GM18502 (cell line): Measurements from ENCODE around the gene B4GALT2.

Source experiments
- ATAC-seq: cut with Tn5 transposase; IDR thresholded peaks from one replicate; pipeline ENCODE4 v1.9.1; 2021; ENCODE audit warnings: mild to moderate bottlenecking; ENCODE audit not compliant: unreplicated experiment, poor library complexity

The B4GALT2 gene

DNA sequence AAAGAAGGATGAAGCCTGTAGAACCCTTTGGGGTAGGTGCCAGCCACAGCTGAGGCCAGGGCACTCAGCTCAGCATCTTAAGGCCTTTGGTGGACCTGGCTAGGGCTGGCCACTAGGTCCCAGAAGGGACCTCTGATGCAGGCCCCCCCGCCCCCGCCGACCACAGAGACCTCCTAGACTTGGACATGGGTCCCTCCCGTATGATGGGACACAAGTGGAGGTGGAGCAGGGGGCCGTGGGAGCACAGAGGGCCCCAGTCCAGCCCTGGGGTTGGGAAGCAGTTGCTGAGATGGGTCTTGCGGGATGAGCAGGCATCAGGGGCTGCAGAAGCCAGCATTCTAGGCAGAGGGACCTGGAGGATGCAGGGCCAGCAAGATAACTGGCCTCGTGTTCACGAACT, 3.2 kb downstream of the B4GALT2 start:
- ATAC-seq, result no peak

DNA sequence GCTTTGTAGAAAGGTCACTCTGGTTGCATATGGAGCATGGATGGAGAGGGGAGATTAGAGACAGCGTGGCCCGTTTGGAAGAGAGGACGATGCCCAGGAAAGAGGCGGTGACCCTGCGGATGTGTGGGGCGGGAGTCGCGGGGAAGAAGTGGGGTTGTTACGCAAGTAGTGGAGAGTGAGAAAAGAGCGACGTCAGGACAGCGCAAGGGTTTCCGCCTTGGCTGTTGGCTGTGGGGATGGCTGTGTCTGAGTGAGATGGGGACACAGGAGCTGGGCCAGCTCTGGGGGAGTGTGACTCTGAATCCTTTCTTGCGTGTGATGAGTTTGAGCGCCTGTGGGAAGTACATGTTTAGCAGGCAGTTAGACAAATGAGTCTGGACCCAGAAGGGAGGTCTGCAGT, 3.8 kb downstream of the B4GALT2 start:
- no peak for ATAC-seq

DNA sequence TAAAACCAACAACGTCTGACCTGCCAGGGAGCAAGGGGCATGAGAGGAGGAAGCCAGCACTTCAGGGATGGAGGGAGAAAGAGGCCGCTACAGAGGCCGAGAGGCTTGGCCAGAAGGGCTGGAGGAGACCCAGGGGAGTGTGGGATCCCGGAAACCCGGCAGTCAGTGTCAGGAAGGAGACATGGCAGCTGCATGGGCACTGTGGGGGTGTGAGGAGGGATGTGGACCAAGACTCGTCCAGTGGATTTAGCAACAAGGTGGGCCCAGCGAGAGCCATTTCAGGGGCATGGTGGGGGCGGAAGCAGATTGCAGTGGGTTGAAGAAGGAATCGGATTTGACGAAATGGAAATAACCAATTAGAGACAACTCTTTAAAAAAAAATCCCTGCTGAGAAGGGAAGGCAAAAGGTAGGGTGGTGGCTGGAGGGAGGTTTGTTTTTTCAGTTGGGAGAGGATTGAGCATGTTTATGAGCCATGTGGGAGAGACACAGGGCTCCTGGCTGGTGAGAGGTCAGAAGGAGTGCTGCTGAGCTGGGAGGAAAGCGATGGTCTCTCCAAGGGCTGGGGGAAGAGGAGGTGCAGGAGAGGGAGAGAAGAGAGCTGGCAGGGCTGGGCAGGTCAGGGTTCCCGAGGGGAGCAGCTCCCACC, 4.4 kb downstream of the B4GALT2 start:
- no peak for ATAC-seq

DNA sequence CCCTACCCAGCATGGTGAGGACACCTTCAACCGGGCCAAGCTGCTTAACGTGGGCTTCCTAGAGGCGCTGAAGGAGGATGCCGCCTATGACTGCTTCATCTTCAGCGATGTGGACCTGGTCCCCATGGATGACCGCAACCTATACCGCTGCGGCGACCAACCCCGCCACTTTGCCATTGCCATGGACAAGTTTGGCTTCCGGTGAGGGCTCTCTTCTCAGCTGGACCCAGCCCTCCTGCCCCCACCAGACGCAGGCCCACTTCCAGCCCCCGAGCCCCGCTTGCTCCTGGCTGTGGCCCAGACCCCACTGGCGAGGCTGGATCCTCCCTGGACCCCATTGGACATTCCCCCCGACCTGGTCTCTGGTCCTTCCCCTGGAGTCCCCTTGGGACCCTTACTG, 5.8 kb downstream of the B4GALT2 start:
- ATAC-seq, result no peak

DNA sequence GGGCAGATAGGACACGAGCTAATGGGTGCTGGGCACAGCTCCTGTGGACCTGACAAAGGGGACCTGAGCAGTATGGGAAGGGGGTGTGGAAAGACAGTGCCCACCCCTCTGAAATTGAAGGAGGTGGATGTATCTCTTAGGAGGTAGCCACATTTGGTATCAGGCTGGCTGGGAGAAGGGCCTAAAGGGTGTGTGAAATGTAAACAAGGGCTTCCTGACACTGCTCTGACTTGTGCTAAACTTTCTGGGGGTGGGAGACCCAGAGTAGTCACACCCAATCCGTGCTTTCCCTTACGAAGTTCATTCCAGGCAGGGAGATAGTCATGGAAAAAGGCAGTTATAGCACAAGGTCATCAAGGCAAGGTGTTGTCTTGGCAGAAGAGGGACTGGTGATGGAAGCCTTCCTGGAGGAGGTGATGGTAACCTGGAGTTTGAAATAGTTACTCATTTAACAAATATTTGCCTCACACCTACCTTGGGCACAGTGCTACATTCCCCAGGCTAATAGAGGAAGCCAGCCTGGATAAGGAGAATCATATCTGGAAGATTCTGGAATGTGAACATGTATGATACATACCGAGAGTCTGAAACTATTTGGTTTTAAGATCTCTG, 7.1 kb downstream of the B4GALT2 start:
- no peak for ATAC-seq

DNA sequence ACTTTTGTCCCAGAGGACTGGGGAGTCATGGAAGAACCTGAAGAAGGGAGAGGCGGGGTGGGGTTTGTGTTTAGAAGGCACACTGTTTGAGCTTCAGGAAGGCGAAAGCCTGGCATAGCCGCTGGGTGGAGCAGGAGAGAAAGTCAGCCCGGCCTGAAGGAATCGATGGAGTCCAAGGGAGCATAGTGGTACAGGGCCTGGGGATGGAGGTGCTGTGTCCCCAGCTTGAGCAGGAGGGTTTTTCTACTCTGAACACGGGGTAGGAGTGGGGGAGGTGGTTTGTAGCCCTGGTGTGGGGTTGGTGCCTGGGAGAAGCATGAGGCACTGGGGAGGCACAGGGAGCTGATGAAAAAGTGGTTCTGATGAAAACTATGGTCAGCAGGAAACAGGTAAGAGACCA, 7.7 kb downstream of the B4GALT2 start:
- ATAC-seq, result no peak

DNA sequence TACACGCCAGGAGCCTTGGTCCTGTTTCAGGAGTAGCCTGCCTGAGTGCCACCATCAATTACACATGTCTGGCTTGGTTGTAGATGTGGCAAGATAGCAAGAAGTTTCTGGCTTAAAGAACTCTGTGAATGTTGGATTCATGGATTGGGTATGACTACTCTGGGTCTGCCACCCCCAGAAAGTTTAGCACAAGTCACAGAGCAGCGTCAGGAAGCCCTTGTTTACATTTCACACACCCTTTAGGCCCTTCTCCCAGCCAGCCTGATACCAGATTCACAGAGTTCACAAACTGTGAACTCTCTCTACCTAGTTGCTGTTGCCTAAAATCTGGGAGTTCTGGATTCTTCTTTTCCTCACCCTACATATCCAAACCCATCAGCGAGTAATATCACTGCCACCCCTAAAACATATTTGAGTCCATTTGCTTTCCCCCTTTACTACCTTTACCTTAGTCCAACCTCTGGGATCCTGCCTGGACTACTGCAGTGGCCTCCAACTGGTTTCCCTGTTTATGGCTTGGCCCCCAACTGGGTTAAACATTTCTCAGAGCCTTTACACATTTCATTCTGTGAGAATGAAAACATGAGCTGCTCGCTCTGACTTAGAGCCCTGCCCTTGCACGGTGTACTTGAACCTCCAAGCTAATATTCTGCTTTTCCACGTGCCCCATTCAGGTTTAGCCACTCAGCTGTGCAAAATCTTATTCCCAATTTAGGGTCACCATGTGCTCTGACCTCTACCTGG, 8.3 kb downstream of the B4GALT2 start:
- ATAC-seq, result no peak

DNA sequence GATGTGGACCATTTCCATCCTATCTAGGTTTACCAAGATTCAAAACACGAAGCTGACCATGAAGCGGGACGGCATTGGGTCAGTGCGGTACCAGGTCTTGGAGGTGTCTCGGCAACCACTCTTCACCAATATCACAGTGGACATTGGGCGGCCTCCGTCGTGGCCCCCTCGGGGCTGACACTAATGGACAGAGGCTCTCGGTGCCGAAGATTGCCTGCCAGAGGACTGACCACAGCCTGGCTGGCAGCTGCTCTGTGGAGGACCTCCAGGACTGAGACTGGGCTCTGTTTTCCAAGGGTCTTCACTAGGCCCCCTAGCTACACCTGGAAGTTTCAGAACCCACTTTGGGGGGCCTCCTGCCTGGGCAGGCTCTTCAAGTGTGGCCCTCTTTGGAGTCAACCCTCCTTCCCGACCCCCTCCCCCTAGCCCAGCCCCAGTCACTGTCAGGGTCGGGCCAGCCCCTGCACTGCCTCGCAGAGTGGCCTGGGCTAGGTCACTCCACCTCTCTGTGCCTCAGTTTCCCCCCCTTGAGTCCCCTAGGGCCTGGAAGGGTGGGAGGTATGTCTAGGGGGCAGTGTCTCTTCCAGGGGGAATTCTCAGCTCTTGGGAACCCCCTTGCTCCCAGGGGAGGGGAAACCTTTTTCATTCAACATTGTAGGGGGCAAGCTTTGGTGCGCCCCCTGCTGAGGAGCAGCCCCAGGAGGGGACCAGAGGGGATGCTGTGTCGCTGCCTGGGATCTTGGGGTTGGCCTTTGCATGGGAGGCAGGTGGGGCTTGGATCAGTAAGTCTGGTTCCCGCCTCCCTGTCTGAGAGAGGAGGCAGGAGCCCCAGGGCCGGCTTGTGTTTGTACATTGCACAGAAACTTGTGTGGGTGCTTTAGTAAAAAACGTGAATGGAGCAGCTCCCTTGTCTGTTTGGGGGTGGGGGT, 11.5 kb downstream of the B4GALT2 start:
- ATAC-seq, result no peak

DNA sequence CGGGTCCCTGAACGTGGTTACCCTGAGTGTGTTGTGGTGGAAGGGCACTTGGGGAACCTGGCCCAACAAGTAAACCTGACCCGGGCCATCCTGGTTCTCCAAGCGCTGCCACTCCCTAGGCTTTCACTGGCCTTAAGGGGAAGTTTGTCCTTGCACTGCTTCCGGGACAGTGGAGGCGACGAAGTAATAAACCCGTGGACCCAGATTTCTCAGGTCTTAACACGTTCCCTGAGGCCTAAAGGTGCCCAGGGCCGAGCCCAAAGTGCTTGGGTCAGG, 12.1 kb downstream of the B4GALT2 start:
- ATAC-seq, result no peak

DNA sequence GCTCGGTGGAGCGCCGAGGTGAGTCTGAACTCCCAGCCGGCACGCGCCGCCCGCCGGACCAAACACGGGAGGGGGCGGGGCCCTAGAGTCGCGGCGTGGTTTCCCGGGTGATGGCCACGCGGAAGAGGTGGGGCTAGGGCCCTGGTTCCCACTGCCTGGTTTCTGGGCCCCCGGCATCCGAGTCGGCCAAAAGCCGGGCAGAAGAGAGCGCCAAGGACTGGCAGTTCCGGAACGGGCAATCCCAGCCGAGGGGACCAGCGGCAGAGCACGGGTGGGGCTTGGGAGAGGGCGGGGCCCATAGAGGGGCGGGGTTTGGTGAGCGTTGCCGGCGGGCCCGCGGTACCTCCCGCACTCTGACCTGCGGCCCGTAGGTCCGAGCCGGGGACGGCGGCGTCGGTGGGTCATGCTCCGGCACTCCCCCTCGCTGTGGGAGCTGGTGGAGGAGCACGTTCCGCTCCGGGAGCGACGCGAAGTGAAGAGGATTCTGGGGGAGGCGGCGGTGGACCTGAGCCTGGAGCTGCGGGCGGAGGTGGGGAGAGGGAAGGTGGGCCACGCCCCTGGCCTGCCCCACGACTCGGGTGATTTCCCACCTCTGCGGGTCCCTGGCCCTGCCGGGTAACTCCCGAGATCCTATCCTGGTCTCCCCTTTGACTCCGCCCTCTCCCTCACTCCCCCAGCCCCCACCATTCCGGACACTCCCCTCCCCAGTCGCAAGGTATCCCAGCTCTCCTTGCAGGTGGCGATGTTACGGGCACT, 12.6 kb downstream of the B4GALT2 start, which contains the start of gene CCDC24:
Gene CCDC24 (plus strand): TSS at position 124 of the 756 bp plus-strand sequence. CDS start 280 bp downstream, at position 404.
- ATAC-seq, result peak; percentile 69

DNA sequence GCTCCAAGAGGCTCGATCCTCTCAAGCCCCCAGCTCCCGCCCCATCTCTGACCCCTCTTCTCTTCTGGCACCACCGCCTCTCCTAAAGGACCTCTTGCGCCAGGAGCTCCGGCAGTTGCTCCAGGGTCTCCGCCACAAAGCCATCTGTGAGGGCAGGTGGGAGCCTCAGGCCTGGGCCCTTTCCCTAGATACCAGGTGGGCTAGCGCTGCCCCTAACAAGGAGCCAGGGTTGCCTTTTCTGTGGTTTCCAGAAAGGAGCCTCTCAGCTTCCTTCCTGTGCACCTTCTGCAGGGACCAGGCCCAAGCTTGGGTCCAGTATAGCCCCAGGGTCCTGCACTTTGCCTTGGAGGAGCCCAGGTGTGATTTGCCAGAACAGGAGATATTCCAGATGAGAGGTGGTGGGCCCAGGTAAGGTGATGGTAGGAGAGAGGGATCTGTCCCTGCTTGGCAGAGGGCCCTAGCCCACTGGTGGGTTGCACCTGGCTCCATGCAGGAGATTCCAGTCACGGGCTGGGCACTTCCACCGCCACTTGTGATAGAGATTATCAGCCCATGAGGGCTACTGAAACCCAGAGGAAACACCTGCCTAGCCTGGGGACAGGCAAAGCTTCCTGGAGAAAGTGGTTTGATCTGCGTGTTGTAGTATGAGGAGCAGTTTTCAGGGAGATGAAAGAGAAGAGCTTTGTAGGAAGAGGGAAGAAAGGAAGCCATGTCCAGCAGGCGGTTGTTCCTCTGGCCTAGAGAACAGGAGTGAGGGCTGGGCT, 13.4 kb downstream of the B4GALT2 start:
- no peak for ATAC-seq

DNA sequence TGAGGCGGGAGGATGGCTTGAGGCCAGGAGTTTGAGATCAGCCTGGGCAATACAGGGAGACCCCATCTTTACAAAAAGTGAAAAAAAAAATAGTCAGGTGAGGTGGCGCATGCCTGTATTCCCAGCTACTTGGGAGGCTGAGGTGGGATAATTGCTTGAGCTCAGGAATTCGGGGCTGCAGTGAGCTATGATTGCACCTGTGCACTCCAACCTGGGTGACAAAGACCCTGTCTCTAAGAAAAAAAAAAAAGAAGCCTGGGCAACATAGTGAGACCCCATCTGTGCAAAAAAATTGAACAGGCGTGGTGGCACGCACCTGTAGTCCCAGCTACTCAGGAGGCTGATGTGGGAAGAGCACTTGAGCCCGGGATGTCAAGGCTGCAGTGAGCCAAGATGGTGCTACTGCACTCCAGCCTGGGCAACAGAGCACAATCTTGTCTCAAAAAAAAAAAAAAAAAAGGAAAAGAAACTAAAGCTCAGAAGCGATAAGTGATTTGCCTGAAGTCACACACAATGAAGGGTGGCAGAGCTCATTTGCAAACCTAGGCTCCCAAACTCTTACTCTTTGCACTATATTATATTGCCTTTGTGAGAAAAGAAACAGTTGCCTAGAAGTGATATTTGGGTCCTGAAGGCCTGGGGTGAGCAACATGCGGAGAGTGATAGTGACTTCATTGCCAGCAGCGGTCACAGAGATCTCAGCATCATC, 14.3 kb downstream of the B4GALT2 start:
- no peak for ATAC-seq

DNA sequence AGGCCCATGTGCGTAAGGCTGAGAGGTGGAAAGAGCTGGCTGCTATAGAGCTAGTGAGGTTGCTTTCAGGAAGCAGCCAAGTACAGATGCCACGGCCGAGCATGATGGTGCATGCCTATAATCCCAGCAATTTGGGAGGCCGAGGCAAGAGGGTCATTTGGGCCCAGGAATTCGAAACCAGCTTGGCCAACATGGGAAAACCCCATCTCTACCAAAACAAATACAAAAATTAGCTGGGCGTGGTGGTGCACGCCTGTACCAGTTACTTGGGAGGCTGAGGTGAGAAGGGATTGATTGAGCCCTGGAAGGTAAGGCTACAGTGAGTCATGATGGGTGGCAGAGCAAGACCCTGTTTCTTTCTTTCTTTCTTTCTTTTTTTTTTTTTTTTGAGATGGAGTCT, 15.1 kb downstream of the B4GALT2 start:
- ATAC-seq, result no peak

DNA sequence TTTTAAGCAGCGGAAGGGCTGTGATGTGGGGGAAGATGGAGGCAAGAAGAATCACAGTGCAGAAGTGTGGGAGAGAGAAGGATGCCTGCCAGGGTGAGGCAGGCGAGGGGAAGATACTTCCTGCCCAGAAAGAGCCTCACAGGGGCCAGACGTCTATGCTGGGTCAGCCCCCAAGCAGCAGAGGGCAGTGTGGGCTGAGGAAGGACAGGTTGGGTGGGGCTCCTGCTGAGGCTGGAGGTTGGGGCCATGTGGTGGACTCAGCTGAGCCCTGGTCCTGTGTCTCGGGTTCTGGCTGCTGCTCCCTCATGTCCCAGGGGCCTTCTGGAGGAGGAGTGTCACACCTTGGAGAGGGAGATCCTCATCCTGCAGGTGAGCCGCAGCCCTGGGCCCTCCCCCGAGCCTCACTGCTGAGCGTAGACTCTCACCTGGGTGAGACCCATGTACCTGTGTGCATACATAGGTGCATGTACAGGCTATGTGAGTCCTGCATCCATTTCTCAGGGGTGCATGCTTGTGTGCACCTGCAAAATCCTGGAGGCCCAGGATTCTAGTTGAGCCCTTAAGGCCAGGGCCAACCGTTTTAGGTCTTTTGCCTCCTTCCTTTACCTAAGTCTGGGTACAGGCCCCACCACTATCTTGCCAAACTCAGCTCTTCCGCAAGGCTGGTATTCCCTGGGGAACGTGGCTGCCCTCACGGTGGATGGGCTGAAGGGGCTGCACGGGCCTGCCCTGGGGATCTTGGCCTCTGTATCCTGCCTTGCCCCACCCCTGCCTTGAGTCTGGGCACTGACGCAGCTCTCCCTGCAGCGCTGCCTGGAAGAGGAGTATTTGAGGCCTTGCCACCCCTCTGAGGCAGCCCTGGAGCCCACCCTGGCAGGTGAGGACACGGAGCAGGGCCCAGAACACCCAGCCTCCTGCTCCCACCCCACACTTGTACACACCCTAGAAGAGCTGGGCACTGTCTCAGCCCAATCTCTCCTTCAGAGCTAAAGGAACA, 16.1 kb downstream of the B4GALT2 start:
- ATAC-seq, result no peak

DNA sequence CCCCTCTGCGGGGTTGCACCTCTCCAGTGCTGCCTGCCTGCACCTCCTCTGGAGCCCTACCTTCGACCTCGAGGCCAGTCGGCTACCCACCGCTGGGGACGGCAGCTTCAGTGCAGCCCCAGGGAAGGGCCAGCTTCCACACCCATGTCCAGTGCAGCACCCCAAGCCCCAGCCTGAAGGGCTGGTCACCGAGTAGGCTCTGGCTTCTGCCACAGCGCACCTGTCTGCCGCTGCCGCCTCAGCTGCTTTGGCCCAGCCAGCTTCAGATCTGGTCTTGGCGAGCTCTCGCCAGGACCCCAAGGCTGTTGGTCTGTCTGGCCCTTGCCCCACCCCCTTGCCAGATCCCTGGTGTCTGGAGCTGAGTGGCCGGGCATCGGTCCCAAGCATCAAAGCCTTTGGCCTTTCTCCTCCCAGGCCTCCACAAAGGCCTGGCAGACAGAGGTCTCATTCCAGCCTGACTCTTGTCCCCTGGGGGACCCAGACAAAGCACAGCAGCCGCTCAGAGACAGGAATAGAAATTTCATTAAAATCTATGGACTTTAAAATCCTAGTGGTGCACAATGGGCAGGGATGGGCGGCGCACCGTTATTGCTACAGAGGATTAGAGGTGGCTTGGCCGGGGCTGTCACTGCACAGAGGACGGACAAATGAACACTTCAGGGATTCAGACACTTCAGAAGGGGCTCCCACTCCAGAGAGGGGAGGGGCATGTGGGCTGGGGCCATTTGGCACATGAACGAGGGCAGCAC, 17.1 kb downstream of the B4GALT2 start:
- no peak for ATAC-seq

DNA sequence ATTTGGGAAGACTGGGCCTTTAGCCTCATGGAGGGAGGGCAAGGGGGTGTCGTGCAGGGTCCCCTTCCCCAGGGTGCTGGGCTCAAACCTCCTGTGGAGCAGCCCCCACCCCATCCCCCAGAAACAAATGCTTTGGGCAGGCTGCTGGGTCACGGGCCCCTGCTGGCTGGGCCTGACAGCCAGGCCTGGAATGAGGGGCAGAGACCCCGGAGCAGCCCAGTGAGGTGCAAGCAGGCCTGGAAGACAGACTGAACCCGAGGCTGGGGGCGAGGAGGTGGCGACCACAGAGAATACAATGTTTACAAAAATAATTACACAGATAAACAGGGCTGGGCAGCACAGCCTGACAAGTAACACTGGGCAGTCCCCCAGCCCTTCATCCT, 17.7 kb downstream of the B4GALT2 start:
- no peak for ATAC-seq
